ENCODE data around the gene HAAO. TPM values are rescaled to one million over a fixed set of nuclear protein-coding genes. Genes with fewer than 3 reads are reported as not detected.
A peak's percentile ranks its signal among the peaks of the same experiment; 100 is the strongest.

HAAO gene
- total RNA-seq, 1 donor from 2014 or later, result 1.1 TPM

DNA sequence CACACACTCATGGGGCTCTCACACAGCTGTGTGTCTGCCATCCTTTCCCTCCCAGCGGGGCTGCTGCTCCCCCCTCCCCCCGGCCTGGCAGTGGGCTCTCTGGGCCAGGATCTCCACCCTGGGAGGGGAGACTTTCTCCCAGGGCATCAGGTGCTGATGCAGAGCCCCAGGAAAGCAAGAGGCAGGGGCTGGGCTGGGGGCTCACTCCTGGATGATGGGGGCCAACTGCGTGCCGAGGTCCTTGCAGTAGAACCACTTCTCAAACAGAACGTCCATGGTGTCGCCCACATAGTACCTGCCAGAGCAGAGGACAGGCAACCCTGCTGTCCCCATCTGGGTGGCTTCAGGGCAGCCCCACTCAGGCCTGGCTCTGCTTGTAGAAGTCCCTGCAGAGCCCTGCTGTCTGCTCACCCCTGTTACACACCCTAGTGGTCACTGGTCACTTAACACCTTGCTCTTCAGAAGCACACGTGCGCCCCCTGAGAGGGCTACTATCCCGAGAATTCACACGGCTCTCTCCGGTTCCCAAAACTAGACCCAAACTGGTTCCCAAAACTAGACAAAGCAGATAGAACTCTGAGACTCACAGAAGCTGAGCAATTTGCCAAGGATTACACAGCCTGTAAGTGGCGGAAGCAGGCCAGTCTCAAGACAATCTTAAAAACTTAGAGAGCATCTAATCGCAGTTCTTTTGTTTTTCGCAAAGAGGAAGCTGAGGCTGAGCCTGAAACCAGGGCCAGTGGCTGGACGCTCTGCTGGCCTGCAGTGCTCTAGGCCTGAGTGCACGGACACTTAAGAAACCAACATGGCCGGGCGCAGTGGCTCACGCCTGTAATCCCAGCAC lies 21.9 kb downstream of the HAAO start:
- no peak for FAIRE-seq
- H3K4me3 Mint-ChIP-seq (ENCODE audit: unreplicated experiment), result no peak overlapping the region
- peaks cover 1% of the 10 kb centered on the region for H3K9me3 Mint-ChIP-seq (ENCODE audit: unreplicated experiment)
- H3K4me1 Mint-ChIP-seq (ENCODE audit: low read depth, unreplicated experiment), result no peaks in the 10 kb centered on the region
- H3K79me2 ChIP-seq (ENCODE audit: insufficient read depth, low read length), result no peaks in the 10 kb centered on the region
- no peak overlapping the region for H3K9ac ChIP-seq (ENCODE audit: low read length)
- H3K36me3 Mint-ChIP-seq (ENCODE audit: low read depth, unreplicated experiment), result peaks cover 3% of the 10 kb centered on the region
- H3K36me3 ChIP-seq (ENCODE audit: insufficient read depth, low read length), result no peaks in the 10 kb centered on the region
- H3K27ac Mint-ChIP-seq (ENCODE audit: unreplicated experiment), result peak overlapping the region; percentile 16
- DNase-seq (ENCODE audit: low read depth), result peak; percentile 37
- no peak overlapping the region for H3K27ac ChIP-seq (ENCODE audit: low read depth, low read length)
- H3K4me2 ChIP-seq (ENCODE audit: low read length), result no peak overlapping the region
- H4K20me1 ChIP-seq (ENCODE audit: insufficient read depth, low read length), result no peaks in the 10 kb centered on the region
- peak; percentile 33 for TF ChIP-seq CTCF (IDR thresholded peaks at IDR 0.05; ENCODE audit: insufficient read depth, low read depth, low read length)
- no peak for TF ChIP-seq EZH2 (IDR thresholded peaks at IDR 0.05; ENCODE audit: insufficient read depth, low read length)
- H3K4me3 ChIP-seq (ENCODE audit: insufficient read depth, low read depth, low read length), result no peak overlapping the region
- no peaks in the 10 kb centered on the region for H3K4me1 ChIP-seq (ENCODE audit: insufficient read depth, low read length)
- H3K9me3 ChIP-seq (ENCODE audit: insufficient read depth, low read depth, low read length), result no peaks in the 10 kb centered on the region
- H3K27me3 ChIP-seq (ENCODE audit: insufficient read depth, low read length), result no peaks in the 10 kb centered on the region
- H3K27me3 Mint-ChIP-seq (ENCODE audit: low read depth, unreplicated experiment), result peaks cover 2% of the 10 kb centered on the region
- H2AFZ ChIP-seq (ENCODE audit: low read depth, low read length), result no peak overlapping the region

DNA sequence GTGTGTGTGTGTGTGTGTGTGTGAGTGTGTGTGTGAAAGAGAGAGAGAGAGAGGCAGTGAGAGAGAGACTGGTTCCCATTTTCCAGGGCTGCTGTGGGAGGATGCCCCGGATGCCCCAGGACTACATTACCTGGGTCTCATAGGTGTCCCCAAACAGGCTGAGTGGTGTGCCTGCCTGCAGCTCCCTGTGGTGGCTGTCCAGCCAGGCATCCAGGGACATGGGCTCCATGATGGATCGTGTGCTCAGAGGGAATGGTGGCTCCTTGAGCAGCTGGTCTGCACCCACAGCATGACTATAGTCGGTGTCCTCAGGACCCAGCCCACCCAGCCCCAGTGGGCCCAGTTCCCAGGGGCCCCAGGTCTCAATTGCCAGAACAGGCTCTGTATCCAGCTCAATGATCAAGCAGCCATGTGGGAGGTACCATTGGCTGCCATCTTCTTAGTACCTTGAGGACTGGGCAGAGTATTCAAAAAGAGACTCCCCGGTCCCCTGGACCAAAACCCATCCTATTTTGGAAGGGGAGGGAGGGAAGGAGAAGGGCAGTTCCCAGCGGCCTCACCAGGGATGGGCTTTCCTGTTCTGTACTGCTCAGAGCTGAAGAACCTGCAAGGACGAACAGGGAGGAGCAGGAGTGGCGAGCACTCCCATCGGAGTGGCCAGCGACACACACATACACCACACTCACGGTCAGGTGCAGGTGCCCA lies 22.6 kb downstream of the HAAO start:
- H2AFZ ChIP-seq (ENCODE audit: low read depth, low read length), result no peak overlapping the region
- no peak overlapping the region for H3K27ac ChIP-seq (ENCODE audit: low read depth, low read length)
- H3K27me3 ChIP-seq (ENCODE audit: insufficient read depth, low read length), result no peaks in the 10 kb centered on the region
- Mint-ChIP-seq H3K27ac (ENCODE audit: unreplicated experiment) (no peak overlapping the region), H3K4me3 (ENCODE audit: unreplicated experiment) (no peak overlapping the region), H3K36me3 (ENCODE audit: low read depth, unreplicated experiment) (peaks cover 3% of the 10 kb centered on the region), H3K9me3 (ENCODE audit: unreplicated experiment) (peaks cover 1% of the 10 kb centered on the region), H3K27me3 (ENCODE audit: low read depth, unreplicated experiment) (peaks cover 2% of the 10 kb centered on the region), H3K4me1 (ENCODE audit: low read depth, unreplicated experiment) (no peaks in the 10 kb centered on the region)
- no peak for DNase-seq (ENCODE audit: low read depth)
- no peak overlapping the region for H3K9ac ChIP-seq (ENCODE audit: low read length)
- H3K36me3 ChIP-seq (ENCODE audit: insufficient read depth, low read length), result no peaks in the 10 kb centered on the region
- no peak overlapping the region for H3K4me2 ChIP-seq (ENCODE audit: low read length)
- H3K79me2 ChIP-seq (ENCODE audit: insufficient read depth, low read length), result no peaks in the 10 kb centered on the region
- H3K9me3 ChIP-seq (ENCODE audit: insufficient read depth, low read depth, low read length), result no peaks in the 10 kb centered on the region
- TF ChIP-seq EZH2 (IDR thresholded peaks at IDR 0.05; ENCODE audit: insufficient read depth, low read length), result no peak
- TF ChIP-seq CTCF (IDR thresholded peaks at IDR 0.05; ENCODE audit: insufficient read depth, low read depth, low read length), result no peak
- FAIRE-seq, result no peak
- no peak overlapping the region for H3K4me3 ChIP-seq (ENCODE audit: insufficient read depth, low read depth, low read length)
- no peaks in the 10 kb centered on the region for H3K4me1 ChIP-seq (ENCODE audit: insufficient read depth, low read length)
- no peaks in the 10 kb centered on the region for H4K20me1 ChIP-seq (ENCODE audit: insufficient read depth, low read length)
